ENCODE measurements around the gene SEPHS1. TPM values are rescaled to one million over a fixed set of nuclear protein-coding genes. Genes with fewer than 3 reads are reported as not detected.
A peak's percentile ranks its signal among the peaks of the same experiment; 100 is the strongest.

SEPHS1 gene
- polyA plus RNA-seq (2012; ENCODE audit: insufficient read length, low read depth), result 53.1 TPM

DNA sequence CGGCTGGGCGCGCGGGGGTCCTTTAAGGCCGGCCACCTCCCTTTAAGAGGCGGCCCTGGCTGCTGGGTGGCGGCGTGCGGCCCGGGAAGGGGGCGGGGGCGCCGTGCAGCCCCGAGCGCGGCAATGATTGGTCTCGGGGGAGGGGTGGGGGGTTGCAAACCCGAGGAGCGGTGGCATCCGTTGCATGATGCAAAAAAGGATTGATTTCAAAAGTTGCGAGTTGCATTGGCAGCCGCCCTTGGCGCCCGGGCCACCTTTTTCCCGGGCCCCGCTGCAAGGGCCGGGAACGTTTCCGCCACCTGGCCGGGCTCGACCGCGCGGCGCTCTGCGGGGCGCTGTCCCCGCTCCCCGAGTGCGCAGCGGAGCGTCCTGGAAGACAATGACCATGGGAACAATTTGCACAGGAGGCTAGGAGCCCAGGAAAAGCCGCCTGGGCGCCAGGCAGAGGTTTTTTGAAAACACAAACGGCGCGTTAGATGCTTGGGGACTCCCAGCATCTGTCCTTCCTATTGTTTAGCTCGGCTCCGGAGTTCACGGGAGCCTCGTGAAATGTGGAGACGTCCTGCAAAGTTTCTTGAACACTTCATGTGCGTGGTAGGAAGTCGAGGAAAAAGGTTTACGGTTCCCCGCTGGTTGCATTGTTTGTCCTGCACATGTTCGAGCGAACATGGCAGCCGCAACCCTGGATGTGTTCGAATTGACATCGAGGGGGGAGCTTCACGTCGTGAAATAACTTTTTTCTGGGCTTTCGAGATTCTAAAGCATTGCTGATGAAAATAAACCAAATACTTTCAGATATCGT is at the start of gene SEPHS1:
TSS of gene SEPHS1 (minus strand) at position 78 of the 802 bp plus-strand sequence. CDS start 3,343 bp downstream, outside the sequence.
- TF ChIP-seq REST (IDR thresholded peaks at IDR 0.05; ENCODE audit: insufficient read depth in 1 of 2, low read depth in 2 of 2, low read length in 2 of 2), result peak; percentile 57 to 75; a peak in 3 of 4 replicates
- TF ChIP-seq TAF1 (IDR thresholded peaks at IDR 0.05; ENCODE audit: borderline replicate concordance, insufficient read depth, low read length), result no peak

- TF ChIP-seq TAF1 (IDR thresholded peaks at IDR 0.05; ENCODE audit: borderline replicate concordance, insufficient read depth, low read length), result no peak
- no peak for TF ChIP-seq POLR2AphosphoS5 (IDR thresholded peaks at IDR 0.05; ENCODE audit: low read depth, low read length)
- no peak for TF ChIP-seq SIN3A (IDR thresholded peaks at IDR 0.05; ENCODE audit: borderline replicate concordance, insufficient read depth, low read length)
- no peak for TF ChIP-seq FOXP2 (optimal IDR thresholded peaks at IDR 0.05; ENCODE audit: borderline replicate concordance, extremely low read depth, extremely low read length, insufficient read depth)
- no peak for TF ChIP-seq REST (IDR thresholded peaks at IDR 0.05; ENCODE audit: insufficient read depth in 1 of 2, low read depth in 2 of 2, low read length in 2 of 2)
Observed at GRCh38 chr10:13397052-13397451, 49.0 kb upstream of the SEPHS1 start.

- no peak for TF ChIP-seq SIN3A (IDR thresholded peaks at IDR 0.05; ENCODE audit: borderline replicate concordance, insufficient read depth, low read length)
- TF ChIP-seq TAF1 (IDR thresholded peaks at IDR 0.05; ENCODE audit: borderline replicate concordance, insufficient read depth, low read length), result no peak
- TF ChIP-seq REST (IDR thresholded peaks at IDR 0.05; ENCODE audit: insufficient read depth in 1 of 2, low read depth in 2 of 2, low read length in 2 of 2), result no peak
- no peak for TF ChIP-seq POLR2AphosphoS5 (IDR thresholded peaks at IDR 0.05; ENCODE audit: low read depth, low read length)
- no peak for TF ChIP-seq FOXP2 (optimal IDR thresholded peaks at IDR 0.05; ENCODE audit: borderline replicate concordance, extremely low read depth, extremely low read length, insufficient read depth)
Observed at GRCh38 chr10:13396369-13396768, 48.3 kb upstream of the SEPHS1 start.

DNA sequence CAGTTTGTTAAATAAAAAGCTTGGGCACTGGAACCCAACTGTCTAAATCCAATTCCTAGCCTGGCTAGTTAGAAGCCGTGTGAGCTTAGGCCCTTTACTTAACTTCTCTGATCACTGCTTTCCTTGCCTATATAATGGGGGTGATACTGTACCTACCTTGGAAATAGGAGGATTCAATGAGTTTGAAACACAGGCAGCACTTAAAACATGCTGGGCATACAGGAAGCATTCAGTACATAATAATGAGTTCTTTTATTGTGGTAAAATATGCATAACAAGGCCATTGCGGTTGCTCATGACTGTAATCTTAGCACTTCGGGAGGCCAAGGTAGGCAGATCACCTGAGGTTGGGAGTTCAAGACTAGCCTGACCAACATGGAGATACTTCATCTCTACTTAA is 47.4 kb upstream of the SEPHS1 start:
- TF ChIP-seq POLR2AphosphoS5 (IDR thresholded peaks at IDR 0.05; ENCODE audit: low read depth, low read length) (no peak), FOXP2 (optimal IDR thresholded peaks at IDR 0.05; ENCODE audit: borderline replicate concordance, extremely low read depth, extremely low read length, insufficient read depth) (no peak), TAF1 (IDR thresholded peaks at IDR 0.05; ENCODE audit: borderline replicate concordance, insufficient read depth, low read length) (no peak), REST (IDR thresholded peaks at IDR 0.05; ENCODE audit: insufficient read depth in 1 of 2, low read depth in 2 of 2, low read length in 2 of 2) (no peak), SIN3A (IDR thresholded peaks at IDR 0.05; ENCODE audit: borderline replicate concordance, insufficient read depth, low read length) (no peak)
